GM21529 (cell line): ENCODE results near the gene KLHL40.

ENCODE experiments used
- ATAC-seq: cut with Tn5 transposase; IDR thresholded peaks from one replicate; pipeline ENCODE4 v1.9.1; 2021; ENCODE audit not compliant: unreplicated experiment

Gene KLHL40

GRCh38 chr3:42656680-42657610 lies 28.4 kb upstream of the KLHL40 start:
- ATAC-seq: no peak

- ATAC-seq: no peak
Measured at GRCh38 chr3:42657675-42658074, 27.7 kb upstream of the KLHL40 start.

- no peak for ATAC-seq
Measured at GRCh38 chr3:42658091-42658770, 27.1 kb upstream of the KLHL40 start.

- ATAC-seq: no peak
Measured at GRCh38 chr3:42658771-42659390, 26.5 kb upstream of the KLHL40 start.

- no peak for ATAC-seq
Measured at GRCh38 chr3:42659451-42660130, 25.7 kb upstream of the KLHL40 start.

- no peak for ATAC-seq
Measured at GRCh38 chr3:42660131-42660715, 25.1 kb upstream of the KLHL40 start.

- no peak for ATAC-seq
Measured at GRCh38 chr3:42660898-42661297, 24.4 kb upstream of the KLHL40 start.

GRCh38 chr3:42661593-42662022 lies 23.7 kb upstream of the KLHL40 start:
- no peak for ATAC-seq

GRCh38 chr3:42662037-42662812 lies 23.1 kb upstream of the KLHL40 start:
- no peak for ATAC-seq

- ATAC-seq: no peak
Measured at GRCh38 chr3:42662813-42663535, 22.4 kb upstream of the KLHL40 start.

GRCh38 chr3:42663581-42664437 lies 21.5 kb upstream of the KLHL40 start:
- no peak for ATAC-seq

GRCh38 chr3:42664438-42664803 lies 20.9 kb upstream of the KLHL40 start:
- no peak for ATAC-seq

- ATAC-seq: no peak
Measured at GRCh38 chr3:42665050-42665878, 20.1 kb upstream of the KLHL40 start.

GRCh38 chr3:42666022-42666421 lies 19.3 kb upstream of the KLHL40 start:
- no peak for ATAC-seq

GRCh38 chr3:42666577-42666998 lies 18.7 kb upstream of the KLHL40 start:
- ATAC-seq: no peak

GRCh38 chr3:42667096-42667522 lies 18.2 kb upstream of the KLHL40 start:
- ATAC-seq: no peak
